IPS-NIHi7 (cell line): Measurements from ENCODE around the gene TNFRSF1B.

ENCODE experiments used
- DNase-seq: peaks from one replicate; pipeline ENCODE4 v3.0.0; 2012; ENCODE audit warnings: mixed read lengths; ENCODE audit errors: extremely low spot score

Gene TNFRSF1B

GRCh38 chr1:12174924-12175810 lies 8.4 kb downstream of the TNFRSF1B start:
- DNase-seq = peak; percentile 64

GRCh38 chr1:12176298-12177118 lies 9.7 kb downstream of the TNFRSF1B start:
- no peak for DNase-seq

GRCh38 chr1:12177156-12177998 lies 10.6 kb downstream of the TNFRSF1B start:
- DNase-seq = no peak

GRCh38 chr1:12177999-12178441 lies 11.2 kb downstream of the TNFRSF1B start:
- no peak for DNase-seq

- DNase-seq = no peak
These were observed 11.7 kb downstream of the TNFRSF1B start for GRCh38 chr1:12178511-12178910.

- DNase-seq = no peak
These were observed 12.3 kb downstream of the TNFRSF1B start for GRCh38 chr1:12179111-12179519.

GRCh38 chr1:12179676-12180075 lies 12.9 kb downstream of the TNFRSF1B start:
- no peak for DNase-seq

GRCh38 chr1:12180315-12180714 lies 13.5 kb downstream of the TNFRSF1B start:
- no peak for DNase-seq

GRCh38 chr1:12180903-12181302 lies 14.1 kb downstream of the TNFRSF1B start:
- DNase-seq = no peak

GRCh38 chr1:12181568-12181967 lies 14.8 kb downstream of the TNFRSF1B start:
- no peak for DNase-seq

GRCh38 chr1:12182410-12182984 lies 15.7 kb downstream of the TNFRSF1B start:
- no peak for DNase-seq

- DNase-seq = no peak
These were observed 16.5 kb downstream of the TNFRSF1B start for GRCh38 chr1:12183095-12183794.

- DNase-seq = peak; percentile 56
These were observed 17.4 kb downstream of the TNFRSF1B start for GRCh38 chr1:12184008-12184681.

- DNase-seq = no peak
These were observed 18.5 kb downstream of the TNFRSF1B start for GRCh38 chr1:12185036-12185917.

GRCh38 chr1:12185918-12186678 lies 19.3 kb downstream of the TNFRSF1B start:
- no peak for DNase-seq

GRCh38 chr1:12186679-12186985 lies 19.8 kb downstream of the TNFRSF1B start:
- no peak for DNase-seq

- DNase-seq = peak; percentile 61
These were observed 21.3 kb downstream of the TNFRSF1B start for GRCh38 chr1:12188115-12188514.

- no peak for DNase-seq
These were observed 22.0 kb downstream of the TNFRSF1B start for GRCh38 chr1:12188657-12189327.
